ENCODE results near the gene AMN1.

The AMN1 gene

GRCh38 chr12:31663576-31663975, 65.2 kb downstream of the AMN1 start:
- Histone ChIP-seq H3K4me1 (ENCODE audit: control insufficient read depth in 5 of 5, insufficient read depth in 5 of 5, low read length in 5 of 5) (peaks cover 0 to 9% (median 5%) of the 10 kb centered on the region in 5 donors), H3K27me3 (ENCODE audit: control insufficient read depth in 5 of 5, insufficient read depth in 4 of 5, low read length in 5 of 5) (no peaks in the 10 kb centered on the region), H3K9me3 (ENCODE audit: control insufficient read depth in 5 of 5, low read length in 5 of 5) (no peaks in the 10 kb centered on the region), H3K36me3 (ENCODE audit: control insufficient read depth in 5 of 5, insufficient read depth in 5 of 5, low read length in 5 of 5) (peaks cover 6 to 13% (median 9%) of the 10 kb centered on the region in 5 donors), H3K27ac (ENCODE audit: low read depth, low read length) (no peak overlapping the region), H3K4me3 (ENCODE audit: low read depth in 1 of 5, low read length in 5 of 5) (no peak overlapping the region), H3K9ac (ENCODE audit: low read length in 5 of 5) (no peak overlapping the region)

- Histone ChIP-seq H3K27ac (ENCODE audit: low read depth, low read length) (no peak overlapping the region), H3K27me3 (ENCODE audit: control insufficient read depth in 5 of 5, insufficient read depth in 4 of 5, low read length in 5 of 5) (no peaks in the 10 kb centered on the region), H3K9me3 (ENCODE audit: control insufficient read depth in 5 of 5, low read length in 5 of 5) (no peaks in the 10 kb centered on the region), H3K9ac (ENCODE audit: low read length in 5 of 5) (no peak overlapping the region), H3K4me1 (ENCODE audit: control insufficient read depth in 5 of 5, insufficient read depth in 5 of 5, low read length in 5 of 5) (peaks cover 0 to 12% (median 6%) of the 10 kb centered on the region in 5 donors), H3K4me3 (ENCODE audit: low read depth in 1 of 5, low read length in 5 of 5) (no peak overlapping the region), H3K36me3 (ENCODE audit: control insufficient read depth in 5 of 5, insufficient read depth in 5 of 5, low read length in 5 of 5) (peaks cover 6 to 13% (median 9%) of the 10 kb centered on the region in 5 donors)
Measured at GRCh38 chr12:31662176-31662849, 66.5 kb downstream of the AMN1 start.

GRCh38 chr12:31659087-31659942, 69.5 kb downstream of the AMN1 start, which contains the start of gene ETFBKMT:
Gene ETFBKMT (plus strand): TSS chr12:31659688. CDS start chr12:31661954, 2,266 bp downstream.
- Histone ChIP-seq H3K27me3 (ENCODE audit: control insufficient read depth in 5 of 5, insufficient read depth in 4 of 5, low read length in 5 of 5) (no peaks in the 10 kb centered on the region), H3K4me3 (ENCODE audit: low read depth in 1 of 5, low read length in 5 of 5) (peak within 1 kb of the TSS; percentile 74 to 100 (median 96)), H3K9ac (ENCODE audit: low read length in 5 of 5) (peak within 1 kb of the TSS; percentile 76 to 100 (median 94)), H3K4me1 (ENCODE audit: control insufficient read depth in 5 of 5, insufficient read depth in 5 of 5, low read length in 5 of 5) (peaks cover 0 to 12% (median 6%) of the 10 kb centered on the region in 5 donors), H3K9me3 (ENCODE audit: control insufficient read depth in 5 of 5, low read length in 5 of 5) (no peaks in the 10 kb centered on the region), H3K27ac (ENCODE audit: low read depth, low read length) (peak within 1 kb of the TSS; percentile 96), H3K36me3 (ENCODE audit: control insufficient read depth in 5 of 5, insufficient read depth in 5 of 5, low read length in 5 of 5) (peaks cover 6 to 13% (median 9%) of the 10 kb centered on the region in 5 donors)

GRCh38 chr12:31658471-31659086, 70.2 kb downstream of the AMN1 start:
- Histone ChIP-seq H3K9me3 (ENCODE audit: control insufficient read depth in 5 of 5, low read length in 5 of 5) (no peaks in the 10 kb centered on the region), H3K4me3 (ENCODE audit: low read depth in 1 of 5, low read length in 5 of 5) (peak overlapping the region; percentile 74 to 100 (median 96)), H3K27me3 (ENCODE audit: control insufficient read depth in 5 of 5, insufficient read depth in 4 of 5, low read length in 5 of 5) (no peaks in the 10 kb centered on the region), H3K4me1 (ENCODE audit: control insufficient read depth in 5 of 5, insufficient read depth in 5 of 5, low read length in 5 of 5) (peaks cover 0 to 12% (median 6%) of the 10 kb centered on the region in 5 donors), H3K9ac (ENCODE audit: low read length in 5 of 5) (peak overlapping the region in 4 of 5 donors; percentile 76 to 98 (median 92)), H3K36me3 (ENCODE audit: control insufficient read depth in 5 of 5, insufficient read depth in 5 of 5, low read length in 5 of 5) (peaks cover 3 to 13% (median 9%) of the 10 kb centered on the region in 5 donors), H3K27ac (ENCODE audit: low read depth, low read length) (peak overlapping the region; percentile 96)

- peaks cover 1 to 32% (median 23%) of the 10 kb centered on the region in 5 donors for H3K4me1 ChIP-seq (ENCODE audit: control insufficient read depth in 5 of 5, insufficient read depth in 5 of 5, low read length in 5 of 5)
- no peaks in the 10 kb centered on the region for H3K27me3 ChIP-seq (ENCODE audit: control insufficient read depth in 5 of 5, insufficient read depth in 4 of 5, low read length in 5 of 5)
- H3K9ac ChIP-seq (ENCODE audit: low read length in 5 of 5) = no peak overlapping the region
- no peaks in the 10 kb centered on the region for H3K9me3 ChIP-seq (ENCODE audit: control insufficient read depth in 5 of 5, low read length in 5 of 5)
- no peak overlapping the region for H3K4me3 ChIP-seq (ENCODE audit: low read depth in 1 of 5, low read length in 5 of 5)
- H3K27ac ChIP-seq (ENCODE audit: low read depth, low read length) = no peak overlapping the region
- no peaks in the 10 kb centered on the region for H3K36me3 ChIP-seq (ENCODE audit: control insufficient read depth in 5 of 5, insufficient read depth in 5 of 5, low read length in 5 of 5)
Measured at GRCh38 chr12:31655792-31656191, 73.0 kb downstream of the AMN1 start.

GRCh38 chr12:31655208-31655607, 73.6 kb downstream of the AMN1 start:
- Histone ChIP-seq H3K27ac (ENCODE audit: low read depth, low read length) (no peak overlapping the region), H3K36me3 (ENCODE audit: control insufficient read depth in 5 of 5, insufficient read depth in 5 of 5, low read length in 5 of 5) (no peaks in the 10 kb centered on the region), H3K9ac (ENCODE audit: low read length in 5 of 5) (no peak overlapping the region), H3K27me3 (ENCODE audit: control insufficient read depth in 5 of 5, insufficient read depth in 4 of 5, low read length in 5 of 5) (no peaks in the 10 kb centered on the region), H3K9me3 (ENCODE audit: control insufficient read depth in 5 of 5, low read length in 5 of 5) (no peaks in the 10 kb centered on the region), H3K4me1 (ENCODE audit: control insufficient read depth in 5 of 5, insufficient read depth in 5 of 5, low read length in 5 of 5) (peaks cover 1 to 37% (median 29%) of the 10 kb centered on the region in 5 donors), H3K4me3 (ENCODE audit: low read depth in 1 of 5, low read length in 5 of 5) (no peak overlapping the region)

GRCh38 chr12:31651893-31652521, 76.8 kb downstream of the AMN1 start:
- Histone ChIP-seq H3K9ac (ENCODE audit: low read length in 5 of 5) (peak overlapping the region in 1 of 5 donors; percentile 72), H3K4me3 (ENCODE audit: low read depth in 1 of 5, low read length in 5 of 5) (peak overlapping the region; percentile 47 to 69 (median 64)), H3K9me3 (ENCODE audit: control insufficient read depth in 5 of 5, low read length in 5 of 5) (no peaks in the 10 kb centered on the region), H3K27me3 (ENCODE audit: control insufficient read depth in 5 of 5, insufficient read depth in 4 of 5, low read length in 5 of 5) (no peaks in the 10 kb centered on the region), H3K36me3 (ENCODE audit: control insufficient read depth in 5 of 5, insufficient read depth in 5 of 5, low read length in 5 of 5) (no peaks in the 10 kb centered on the region), H3K4me1 (ENCODE audit: control insufficient read depth in 5 of 5, insufficient read depth in 5 of 5, low read length in 5 of 5) (peaks cover 4 to 34% (median 27%) of the 10 kb centered on the region in 5 donors), H3K27ac (ENCODE audit: low read depth, low read length) (peak overlapping the region; percentile 54)

GRCh38 chr12:31650918-31651317, 77.9 kb downstream of the AMN1 start:
- no peaks in the 10 kb centered on the region for H3K36me3 ChIP-seq (ENCODE audit: control insufficient read depth in 5 of 5, insufficient read depth in 5 of 5, low read length in 5 of 5)
- peak overlapping the region; percentile 49 to 71 (median 64) for H3K4me3 ChIP-seq (ENCODE audit: low read depth in 1 of 5, low read length in 5 of 5)
- no peaks in the 10 kb centered on the region for H3K9me3 ChIP-seq (ENCODE audit: control insufficient read depth in 5 of 5, low read length in 5 of 5)
- H3K27me3 ChIP-seq (ENCODE audit: control insufficient read depth in 5 of 5, insufficient read depth in 4 of 5, low read length in 5 of 5) = no peaks in the 10 kb centered on the region
- peak overlapping the region; percentile 9 for H3K27ac ChIP-seq (ENCODE audit: low read depth, low read length)
- H3K4me1 ChIP-seq (ENCODE audit: control insufficient read depth in 5 of 5, insufficient read depth in 5 of 5, low read length in 5 of 5) = peaks cover 4 to 41% (median 27%) of the 10 kb centered on the region in 5 donors
- H3K9ac ChIP-seq (ENCODE audit: low read length in 5 of 5) = peak overlapping the region in 3 of 5 donors; percentile 34 to 59 (median 39)

- no peak overlapping the region for H3K27ac ChIP-seq (ENCODE audit: low read depth, low read length)
- peaks cover 3 to 30% (median 14%) of the 10 kb centered on the region in 5 donors for H3K4me1 ChIP-seq (ENCODE audit: control insufficient read depth in 5 of 5, insufficient read depth in 5 of 5, low read length in 5 of 5)
- H3K9ac ChIP-seq (ENCODE audit: low read length in 5 of 5) = no peak overlapping the region
- no peaks in the 10 kb centered on the region for H3K27me3 ChIP-seq (ENCODE audit: control insufficient read depth in 5 of 5, insufficient read depth in 4 of 5, low read length in 5 of 5)
- no peaks in the 10 kb centered on the region for H3K9me3 ChIP-seq (ENCODE audit: control insufficient read depth in 5 of 5, low read length in 5 of 5)
- no peaks in the 10 kb centered on the region for H3K36me3 ChIP-seq (ENCODE audit: control insufficient read depth in 5 of 5, insufficient read depth in 5 of 5, low read length in 5 of 5)
- no peak overlapping the region for H3K4me3 ChIP-seq (ENCODE audit: low read depth in 1 of 5, low read length in 5 of 5)
Measured at GRCh38 chr12:31647086-31647491, 81.7 kb downstream of the AMN1 start.
